HG02973 (cell line): ENCODE data around the gene MANF.
"Not testable (repeated sequence)": the region's sequence is repeated elsewhere in the genome, so short reads cannot be mapped to it uniquely, and the experiment has no call there.

Experiments
- ATAC-seq: cut with Tn5 transposase; IDR thresholded peaks from one replicate; pipeline ENCODE4 v1.9.1; 2021; ENCODE audit warnings: moderate library complexity; ENCODE audit not compliant: unreplicated experiment

Gene MANF

GRCh38 chr3:51384726-51385473 is at the start of gene MANF:
Gene MANF, plus strand, starts transcription at chr3:51385291. Its CDS starts 52 bp downstream, at chr3:51385343.
- peak; percentile 92 for ATAC-seq

- ATAC-seq = no peak
These were observed 48.8 kb upstream of the MANF start for GRCh38 chr3:51336261-51336660.

GRCh38 chr3:51337666-51338065 is 47.4 kb upstream of the MANF start:
- no peak for ATAC-seq

- no peak for ATAC-seq
These were observed 46.5 kb upstream of the MANF start for GRCh38 chr3:51338632-51339031.

- ATAC-seq = no peak
These were observed 44.9 kb upstream of the MANF start for GRCh38 chr3:51340013-51340829.

GRCh38 chr3:51340989-51341636 is 44.0 kb upstream of the MANF start:
- no peak for ATAC-seq

GRCh38 chr3:51343918-51344687 is 41.0 kb upstream of the MANF start:
- no peak for ATAC-seq

GRCh38 chr3:51350751-51351150 is 34.3 kb upstream of the MANF start:
- ATAC-seq = no peak

GRCh38 chr3:51353131-51353530 is 32.0 kb upstream of the MANF start:
- no peak for ATAC-seq

GRCh38 chr3:51353691-51354090 is 31.4 kb upstream of the MANF start:
- ATAC-seq = no peak

GRCh38 chr3:51354172-51354571 is 30.9 kb upstream of the MANF start:
- ATAC-seq = no peak

GRCh38 chr3:51354731-51355615 is 30.1 kb upstream of the MANF start:
- no peak for ATAC-seq

GRCh38 chr3:51355891-51356578 is 29.1 kb upstream of the MANF start:
- no peak for ATAC-seq

- ATAC-seq = no peak
These were observed 27.2 kb upstream of the MANF start for GRCh38 chr3:51357856-51358255.

GRCh38 chr3:51358981-51359380 is 26.1 kb upstream of the MANF start:
- ATAC-seq = no peak

GRCh38 chr3:51360806-51361205 is 24.3 kb upstream of the MANF start:
- no peak for ATAC-seq

GRCh38 chr3:51361746-51362145 is 23.3 kb upstream of the MANF start:
- no peak for ATAC-seq

GRCh38 chr3:51362476-51362875 is 22.6 kb upstream of the MANF start:
- ATAC-seq = no peak

- ATAC-seq = not testable (repeated sequence)
These were observed 16.8 kb upstream of the MANF start for GRCh38 chr3:51368276-51368675.
